Neural cell (in vitro differentiated cells): ENCODE results near the gene NAT9. TPM values are rescaled to one million over a fixed set of nuclear protein-coding genes. Genes with fewer than 3 reads are reported as not detected.

ENCODE experiments used
- H2AFZ ChIP-seq: fragments of 200-600, 300-800 bp; sonication (generic), shearing (Covaris generic); 2 replicates; pipeline ENCODE4 v1.6.0; 2014; ENCODE audit warnings: low read depth, mild to moderate bottlenecking, antibody characterized with exemption, low read length, moderate library complexity
- H3F3A ChIP-seq: fragments of 200-600 bp; shearing (Covaris generic); 2 replicates; pipeline ENCODE4 v1.6.1; 2016; ENCODE audit warnings: mild to moderate bottlenecking, moderate library complexity, mixed read lengths, antibody characterized with exemption, low read length; ENCODE audit not compliant: insufficient read depth, poor library complexity, severe bottlenecking
- H3K27ac ChIP-seq: fragments of 200-600, 300-800 bp; sonication (generic), shearing (Covaris generic); 2 replicates; pipeline ENCODE4 v1.5.1; 2014; ENCODE audit warnings: mild to moderate bottlenecking, low read length, moderate library complexity
- H3K27me3 ChIP-seq: fragments of 300-800, 200-600 bp; sonication (generic), shearing (Covaris generic); 2 replicates; pipeline ENCODE4 v1.6.0; 2014; ENCODE audit warnings: mild to moderate bottlenecking, low read depth, low read length, moderate library complexity; ENCODE audit not compliant: insufficient read depth
- H3K36me3 ChIP-seq: fragments of 300-800, 200-600 bp; sonication (generic), shearing (Covaris generic); 2 replicates; pipeline ENCODE4 v1.5.1; 2014; ENCODE audit warnings: mild to moderate bottlenecking, antibody characterized with exemption, low read length, moderate library complexity; ENCODE audit not compliant: insufficient read depth
- H3K4me2 ChIP-seq: fragments of 300-800, 200-600 bp; sonication (generic), shearing (Covaris generic); 2 replicates; pipeline ENCODE4 v1.6.0; 2014; ENCODE audit warnings: mild to moderate bottlenecking, low read length
- H3K4me3 ChIP-seq: fragments of 300-800, 200-600 bp; sonication (generic), shearing (Covaris generic); 2 replicates; pipeline ENCODE4 v1.5.1; 2014; ENCODE audit warnings: mild to moderate bottlenecking, low read length, moderate library complexity
- H3K79me2 ChIP-seq: fragments of 200-600 bp; shearing (Covaris generic); replicated peaks from 2 replicates; pipeline ENCODE4 v1.6.0; 2014; ENCODE audit warnings: mild to moderate bottlenecking, low read length, moderate library complexity; ENCODE audit not compliant: insufficient read depth
- H3K9ac ChIP-seq: fragments of 300-800, 200-600 bp; sonication (generic), shearing (Covaris generic); 2 replicates; pipeline ENCODE4 v1.6.1; 2016; ENCODE audit warnings: mild to moderate bottlenecking, low read length, mixed read lengths
- H3K9me2 ChIP-seq: fragments of 200-600 bp; shearing (Covaris generic); 2 replicates; pipeline ENCODE4 v1.6.1; 2016; ENCODE audit warnings: mild to moderate bottlenecking, low read length, mixed read lengths; ENCODE audit not compliant: insufficient read depth
- H3K9me3 ChIP-seq: fragments of 200-600, 300-800 bp; sonication (generic), shearing (Covaris generic); 2 replicates; pipeline ENCODE4 v1.6.1; 2016; ENCODE audit warnings: mild to moderate bottlenecking, mixed run types, low read length, moderate library complexity, mixed read lengths
- H4K20me1 ChIP-seq: fragments of 200-600 bp; shearing (Covaris generic); 2 replicates; pipeline ENCODE4 v1.6.1; 2016; ENCODE audit warnings: mild to moderate bottlenecking, mixed run types; ENCODE audit not compliant: insufficient read depth
- CTCF ChIP-seq: fragments of 450-650 bp; IDR thresholded peaks from 2 replicates; pipeline ENCODE4 v1.5.1; 2014; ENCODE audit warnings: antibody characterized with exemption, mild to moderate bottlenecking, moderate library complexity; ENCODE audit not compliant: poor library complexity, severe bottlenecking
- EP300 ChIP-seq: fragments of 450-650 bp; conservative IDR thresholded peaks from 2 replicates; pipeline ENCODE4 v1.6.1; 2014; ENCODE audit warnings: antibody characterized with exemption, mild to moderate bottlenecking, moderate library complexity; ENCODE audit not compliant: poor library complexity, severe bottlenecking
- EZH2 ChIP-seq: fragments of 200-600, 300-800 bp; shearing (Covaris generic), sonication (generic); IDR thresholded peaks from 2 replicates; pipeline ENCODE4 v1.6.1; 2014; ENCODE audit warnings: antibody characterized with exemption, low read length, borderline replicate concordance, mild to moderate bottlenecking; ENCODE audit not compliant: insufficient read depth, poor library complexity, severe bottlenecking
- MXI1 ChIP-seq: fragments of 450-650 bp; conservative IDR thresholded peaks from 2 replicates; pipeline ENCODE4 v1.6.1; 2014; ENCODE audit warnings: antibody characterized with exemption, mild to moderate bottlenecking; ENCODE audit not compliant: poor library complexity, severe bottlenecking
- POLR2AphosphoS5 ChIP-seq: IDR thresholded peaks from 2 replicates; pipeline ENCODE4 v1.6.1; 2012
- RAD21 ChIP-seq: fragments of 450-650 bp; conservative IDR thresholded peaks from 2 replicates; pipeline ENCODE4 v1.6.1; 2014; ENCODE audit warnings: antibody characterized with exemption, mild to moderate bottlenecking, moderate library complexity
- SMC3 ChIP-seq: fragments of 450-650 bp; conservative IDR thresholded peaks from 2 replicates; pipeline ENCODE4 v1.6.1; 2014; ENCODE audit warnings: antibody characterized with exemption, mild to moderate bottlenecking, moderate library complexity; ENCODE audit not compliant: poor library complexity
- TAF1 ChIP-seq: IDR thresholded peaks from 2 replicates; pipeline ENCODE4 v1.6.1; 2012; ENCODE audit warnings: low read depth
- polyA plus RNA-seq: library from polyadenylated mRNA; depleted of rRNA; stranded (reverse); fragments of >200 nt; gene quantifications from 2 replicates; pipeline ENCODE4 v1.2.3, GENCODE V29; 2014
- TF ChIP-seq, protein P1 (sequence below): IDR thresholded peaks from 2 replicates; pipeline ENCODE4 v1.6.1; 2012; ENCODE audit warnings: borderline replicate concordance

Gene NAT9
- polyA plus RNA-seq, 1 donor from 2014 or later = 243 TPM

GRCh38 chr17:74728702-74729075 is 47.5 kb downstream of the NAT9 start:
- no peak overlapping the region for H2AFZ ChIP-seq
- no peaks in the 10 kb centered on the region for H3K9me3 ChIP-seq

GRCh38 chr17:74728033-74728701 is 48.0 kb downstream of the NAT9 start:
- H3K27me3 ChIP-seq = peaks cover 2% of the 10 kb centered on the region
- no peaks in the 10 kb centered on the region for H3F3A ChIP-seq
- no peaks in the 10 kb centered on the region for H3K79me2 ChIP-seq
- TF ChIP-seq POLR2AphosphoS5 (no peak), SMC3 (no peak), EP300 (no peak), CTCF (no peak), TAF1 (no peak), EZH2 (no peak), MXI1 (no peak), RAD21 (no peak)
- TF ChIP-seq, protein P1, sequence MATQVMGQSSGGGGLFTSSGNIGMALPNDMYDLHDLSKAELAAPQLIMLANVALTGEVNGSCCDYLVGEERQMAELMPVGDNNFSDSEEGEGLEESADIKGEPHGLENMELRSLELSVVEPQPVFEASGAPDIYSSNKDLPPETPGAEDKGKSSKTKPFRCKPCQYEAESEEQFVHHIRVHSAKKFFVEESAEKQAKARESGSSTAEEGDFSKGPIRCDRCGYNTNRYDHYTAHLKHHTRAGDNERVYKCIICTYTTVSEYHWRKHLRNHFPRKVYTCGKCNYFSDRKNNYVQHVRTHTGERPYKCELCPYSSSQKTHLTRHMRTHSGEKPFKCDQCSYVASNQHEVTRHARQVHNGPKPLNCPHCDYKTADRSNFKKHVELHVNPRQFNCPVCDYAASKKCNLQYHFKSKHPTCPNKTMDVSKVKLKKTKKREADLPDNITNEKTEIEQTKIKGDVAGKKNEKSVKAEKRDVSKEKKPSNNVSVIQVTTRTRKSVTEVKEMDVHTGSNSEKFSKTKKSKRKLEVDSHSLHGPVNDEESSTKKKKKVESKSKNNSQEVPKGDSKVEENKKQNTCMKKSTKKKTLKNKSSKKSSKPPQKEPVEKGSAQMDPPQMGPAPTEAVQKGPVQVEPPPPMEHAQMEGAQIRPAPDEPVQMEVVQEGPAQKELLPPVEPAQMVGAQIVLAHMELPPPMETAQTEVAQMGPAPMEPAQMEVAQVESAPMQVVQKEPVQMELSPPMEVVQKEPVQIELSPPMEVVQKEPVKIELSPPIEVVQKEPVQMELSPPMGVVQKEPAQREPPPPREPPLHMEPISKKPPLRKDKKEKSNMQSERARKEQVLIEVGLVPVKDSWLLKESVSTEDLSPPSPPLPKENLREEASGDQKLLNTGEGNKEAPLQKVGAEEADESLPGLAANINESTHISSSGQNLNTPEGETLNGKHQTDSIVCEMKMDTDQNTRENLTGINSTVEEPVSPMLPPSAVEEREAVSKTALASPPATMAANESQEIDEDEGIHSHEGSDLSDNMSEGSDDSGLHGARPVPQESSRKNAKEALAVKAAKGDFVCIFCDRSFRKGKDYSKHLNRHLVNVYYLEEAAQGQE = no peak
- H3K9me2 ChIP-seq = no peaks in the 10 kb centered on the region
- no peaks in the 10 kb centered on the region for H3K36me3 ChIP-seq
- H3K9ac ChIP-seq = no peak overlapping the region
- H3K4me2 ChIP-seq = no peak overlapping the region
- no peak overlapping the region for H2AFZ ChIP-seq
- no peak overlapping the region for H3K4me3 ChIP-seq
- H3K27ac ChIP-seq = no peak overlapping the region
- no peaks in the 10 kb centered on the region for H4K20me1 ChIP-seq
- no peaks in the 10 kb centered on the region for H3K9me3 ChIP-seq

More at GRCh38 chr17:74728702-74729075, 47.5 kb downstream of the NAT9 start:
- H4K20me1 ChIP-seq = no peaks in the 10 kb centered on the region
- no peak for TF ChIP-seq POLR2AphosphoS5
- no peak for TF ChIP-seq EZH2
- no peak for TF ChIP-seq SMC3
- TF ChIP-seq, protein P1 = no peak
- TF ChIP-seq EP300 = no peak
- H3K79me2 ChIP-seq = no peaks in the 10 kb centered on the region
- peaks cover 7% of the 10 kb centered on the region for H3K27me3 ChIP-seq
- no peak overlapping the region for H3K27ac ChIP-seq
- H3K4me2 ChIP-seq = no peak overlapping the region
- H3K4me3 ChIP-seq = no peak overlapping the region
- no peak overlapping the region for H3K9ac ChIP-seq
- H3K9me2 ChIP-seq = no peaks in the 10 kb centered on the region
- H3F3A ChIP-seq = no peaks in the 10 kb centered on the region
- H3K36me3 ChIP-seq = no peaks in the 10 kb centered on the region
